ENCODE results near the gene ITGA3.

Gene ITGA3

DNA sequence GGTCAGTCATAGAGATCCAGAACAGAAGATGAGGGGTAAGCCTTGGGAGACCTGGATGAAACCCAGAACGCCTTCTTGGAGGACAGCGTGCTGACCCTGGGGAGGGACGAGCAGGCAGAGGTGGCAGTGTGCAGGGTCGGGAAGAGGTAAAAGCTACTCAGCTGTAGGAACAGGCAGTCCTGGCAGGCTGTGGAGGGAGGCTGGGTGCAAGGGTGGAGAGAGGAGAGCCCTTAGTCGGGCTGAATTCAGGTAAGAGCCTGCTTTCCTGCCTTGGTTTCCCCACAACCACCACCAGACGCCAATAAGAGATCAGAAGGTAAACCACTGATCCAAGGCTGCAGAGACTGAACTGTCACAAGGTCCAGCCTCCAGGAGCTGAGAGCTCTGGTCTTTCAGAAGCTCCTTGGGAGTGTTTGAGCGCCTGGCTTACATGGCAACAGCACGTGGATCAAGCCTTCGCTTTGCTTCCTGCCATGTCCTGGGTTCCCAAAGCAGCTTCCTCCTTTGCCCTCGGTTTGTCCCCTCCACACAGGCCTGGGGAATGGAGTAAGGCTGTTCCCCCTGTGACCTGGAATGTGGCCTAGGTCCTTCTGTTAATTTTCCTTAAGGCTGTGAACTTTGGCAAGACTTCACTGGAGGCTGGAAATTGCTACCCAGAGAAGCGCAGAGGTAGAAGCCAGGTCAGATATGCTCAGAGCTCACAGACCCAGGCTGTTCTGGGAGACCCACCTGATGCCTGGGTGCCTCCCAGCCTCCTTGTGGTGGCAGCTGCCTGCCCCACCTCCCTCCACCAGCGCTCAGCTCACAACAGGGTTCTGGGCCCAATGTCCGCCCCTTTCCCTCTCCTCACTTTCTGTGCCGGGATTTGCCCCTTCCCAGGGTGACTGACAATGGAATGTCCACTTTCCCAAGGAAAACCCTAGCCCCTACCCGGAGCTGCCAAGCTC lies 35.3 kb downstream of the ITGA3 start:
- no peak for DNase-seq

DNA sequence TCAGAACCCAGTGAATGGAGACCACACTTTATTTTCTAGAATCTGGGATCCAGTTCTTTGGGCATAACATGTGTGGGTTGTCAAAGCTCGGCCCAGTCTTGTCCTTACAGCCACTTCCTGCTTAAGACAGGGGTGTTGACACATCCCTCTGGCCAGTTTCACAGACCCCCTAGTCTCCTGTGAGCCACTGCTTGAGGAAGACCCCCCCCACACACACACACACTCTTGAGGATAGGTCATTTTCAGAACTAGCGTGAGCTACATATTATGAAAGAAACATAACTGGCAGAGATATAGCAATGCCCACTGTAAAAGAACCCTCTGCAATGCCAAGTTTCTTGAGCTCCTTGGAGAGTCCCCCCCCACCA lies 36.0 kb downstream of the ITGA3 start:
- DNase-seq = no peak

GRCh38 chr17:50093246-50093645 lies 37.3 kb downstream of the ITGA3 start:
- no peak for DNase-seq

DNA sequence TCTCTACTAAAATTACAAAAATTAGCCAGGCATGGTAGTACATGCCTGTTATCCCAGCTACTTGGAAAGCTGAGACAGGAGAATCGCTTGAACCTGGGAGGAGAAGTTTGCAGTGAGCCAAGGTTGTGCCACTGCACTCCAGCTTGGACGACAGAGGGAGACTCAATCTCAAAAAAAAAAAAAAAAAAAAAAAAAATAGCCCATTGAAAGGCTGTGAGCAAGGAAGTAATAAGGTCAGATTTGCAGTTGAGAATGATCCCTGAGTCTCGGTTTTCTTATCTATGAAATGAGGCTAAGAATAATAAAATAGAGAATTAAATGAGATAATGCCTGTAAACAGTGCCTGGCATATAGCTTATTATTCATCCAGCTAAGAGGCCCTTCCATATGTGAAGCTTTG lies 37.9 kb downstream of the ITGA3 start:
- DNase-seq = no peak

DNA sequence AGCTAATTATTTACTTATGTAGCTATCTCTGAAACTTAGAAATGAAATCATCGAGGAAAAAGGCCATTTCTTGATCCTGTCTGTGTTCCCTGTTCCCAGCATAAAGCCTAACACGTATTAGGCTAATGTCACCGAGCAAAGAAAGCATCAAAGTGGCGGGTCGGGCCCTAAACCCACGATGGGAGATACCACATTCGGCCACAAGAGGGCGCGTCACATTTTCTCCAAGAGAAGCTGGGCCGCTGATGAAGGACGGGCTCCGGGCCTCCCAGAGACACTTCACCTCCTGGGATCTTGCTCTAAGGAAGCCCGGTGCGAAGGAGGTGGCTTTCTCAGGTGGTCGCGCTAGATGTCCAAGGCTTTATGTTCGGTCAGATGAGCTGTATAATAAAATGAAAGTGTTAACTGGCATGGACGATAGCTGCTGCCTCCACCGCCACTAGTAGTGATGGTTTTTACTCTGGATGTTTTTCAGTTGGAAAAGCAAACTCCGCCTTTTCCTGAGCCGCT lies 38.4 kb downstream of the ITGA3 start:
- DNase-seq = peak; percentile 35 to 96 (median 82)

DNA sequence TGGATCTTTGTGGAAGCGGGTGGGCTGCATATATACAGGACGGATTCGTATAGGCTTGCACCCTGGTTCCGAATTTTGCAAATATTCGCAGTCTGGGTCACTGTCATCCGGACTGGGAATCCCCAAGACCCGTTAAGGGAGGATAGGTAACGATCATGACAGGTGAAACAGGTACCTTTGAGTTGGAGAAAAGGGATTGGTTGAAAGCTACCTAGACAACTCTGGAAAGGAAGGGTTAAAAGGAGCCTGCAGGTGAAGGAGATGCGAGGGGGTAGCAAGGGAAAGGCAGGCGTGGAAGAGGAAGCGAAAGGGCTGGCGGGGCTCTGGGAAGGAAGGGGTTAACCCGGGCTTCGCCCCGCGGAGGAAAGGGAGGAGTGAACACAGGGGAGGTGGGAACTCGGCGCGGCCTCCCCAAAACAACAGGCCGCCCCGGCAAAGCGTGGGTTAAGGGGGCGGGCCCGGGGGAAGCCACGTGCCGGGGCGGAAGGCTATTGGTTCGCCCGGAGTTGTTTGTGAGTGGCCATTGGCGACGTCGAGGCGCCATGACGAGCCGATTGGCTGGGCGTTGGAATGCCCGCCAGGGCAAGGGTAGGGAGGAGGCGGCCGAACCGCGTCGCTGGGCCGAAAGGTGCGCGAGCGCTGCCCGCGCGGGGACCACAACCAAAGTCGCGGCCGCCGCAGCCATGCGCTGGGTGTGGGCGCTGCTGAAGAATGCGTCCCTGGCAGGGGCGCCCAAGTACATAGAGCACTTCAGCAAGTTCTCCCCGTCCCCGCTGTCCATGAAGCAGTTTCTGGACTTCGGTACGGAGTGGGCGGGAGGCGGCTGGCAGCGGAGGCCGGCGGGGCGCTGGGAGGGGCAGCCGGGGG lies 39.1 kb downstream of the ITGA3 start, which contains the start of gene PDK2:
Gene PDK2 (plus strand): TSS at position 599 of the 867 bp plus-strand sequence. CDS start 85 bp downstream, at position 684.
- peak; percentile 48 to 98 (median 94) for DNase-seq

GRCh38 chr17:50095626-50096037 lies 39.7 kb downstream of the ITGA3 start:
- peak in 3 of 56 donors; percentile 32 to 39 (median 33) for DNase-seq

DNA sequence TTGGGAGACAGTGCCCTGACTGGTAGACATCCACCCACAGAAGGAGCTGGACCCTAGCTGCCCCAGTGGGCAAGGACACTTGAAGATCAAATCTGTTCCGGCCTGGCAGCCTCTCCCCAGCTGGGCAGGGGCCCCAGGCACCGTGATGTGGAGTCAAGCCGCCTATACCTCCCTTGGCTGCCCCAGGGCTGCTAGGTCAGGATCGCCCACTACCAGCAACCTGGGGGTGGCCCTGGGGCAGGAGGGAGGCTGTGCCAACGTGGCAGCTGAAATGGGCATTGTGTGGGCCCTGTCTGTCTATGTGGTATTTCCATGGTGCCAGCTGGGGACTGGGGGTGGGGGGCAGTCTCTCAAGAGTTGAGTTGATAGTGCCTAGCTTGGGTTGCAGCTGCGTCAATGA lies 40.2 kb downstream of the ITGA3 start:
- peak in 5 of 56 donors; percentile 18 to 53 (median 45) for DNase-seq

GRCh38 chr17:50096758-50097157 lies 40.8 kb downstream of the ITGA3 start:
- no peak for DNase-seq

- no peak for DNase-seq
Observed at GRCh38 chr17:50097455-50097854, 41.5 kb downstream of the ITGA3 start.

DNA sequence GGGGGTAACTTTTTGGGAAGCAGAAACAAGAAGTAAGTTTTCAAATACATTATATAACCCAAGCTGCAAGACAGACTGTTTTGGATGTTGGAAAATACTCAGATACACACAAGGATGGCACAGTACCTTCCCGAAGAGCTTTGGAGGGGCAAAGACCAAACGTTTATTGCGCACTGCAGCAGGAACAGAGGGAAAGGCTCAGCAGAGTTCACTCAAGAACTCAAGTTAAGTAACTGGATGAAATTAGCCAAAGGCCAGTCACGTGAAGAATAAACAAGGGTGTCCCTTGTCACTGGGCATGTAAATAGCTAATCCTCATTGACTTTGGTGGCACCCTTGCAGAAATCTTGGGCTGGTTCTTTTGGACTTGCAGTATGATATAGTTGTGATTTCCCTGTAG lies 42.0 kb downstream of the ITGA3 start:
- DNase-seq = no peak

- no peak for DNase-seq
Observed at GRCh38 chr17:50098583-50098982, 42.7 kb downstream of the ITGA3 start.

DNA sequence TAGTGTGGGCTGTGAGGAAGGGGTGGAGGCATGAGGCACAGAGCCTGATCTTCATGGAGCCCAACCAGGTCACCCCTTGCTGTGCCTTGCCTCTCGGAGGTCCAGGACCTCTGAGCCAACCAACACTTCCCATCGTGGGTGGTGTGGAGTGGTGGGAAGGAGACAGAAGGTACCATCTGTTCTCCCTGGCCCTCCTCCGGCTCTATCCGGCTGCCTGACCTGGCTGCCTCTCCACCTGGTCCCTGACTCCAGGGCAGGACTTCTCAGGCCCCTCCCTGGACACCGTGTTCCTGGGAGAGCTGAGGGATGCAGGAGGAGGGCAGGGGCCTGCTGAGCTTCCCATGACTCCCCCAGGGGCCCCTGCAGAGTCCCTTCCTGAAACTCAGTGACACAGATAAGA lies 43.1 kb downstream of the ITGA3 start:
- no peak for DNase-seq

GRCh38 chr17:50100480-50100883 lies 44.6 kb downstream of the ITGA3 start:
- no peak for DNase-seq

GRCh38 chr17:50100921-50101345 lies 45.0 kb downstream of the ITGA3 start:
- peak in 10 of 56 donors; percentile 37 to 76 (median 58) for DNase-seq

- DNase-seq = peak in 12 of 56 donors; percentile 15 to 72 (median 50)
Observed at GRCh38 chr17:50101346-50102163, 45.6 kb downstream of the ITGA3 start.

GRCh38 chr17:50102164-50102991 lies 46.5 kb downstream of the ITGA3 start:
- DNase-seq = peak in 38 of 56 donors; percentile 8 to 83 (median 55)

- no peak for DNase-seq
Observed at GRCh38 chr17:50103252-50103651, 47.3 kb downstream of the ITGA3 start.

GRCh38 chr17:50103941-50104340 lies 48.0 kb downstream of the ITGA3 start:
- no peak for DNase-seq

- no peak for DNase-seq
Observed at GRCh38 chr17:50105811-50106210, 49.9 kb downstream of the ITGA3 start.

Data from amygdala (tissue), 56 donors.